ENCODE data around the gene CAMSAP2. TPM values are rescaled to one million over a fixed set of nuclear protein-coding genes. Genes with fewer than 3 reads are reported as not detected.

Gene CAMSAP2
- total RNA-seq, 1 experiment from 2014 or later, result 22.3 TPM

DNA sequence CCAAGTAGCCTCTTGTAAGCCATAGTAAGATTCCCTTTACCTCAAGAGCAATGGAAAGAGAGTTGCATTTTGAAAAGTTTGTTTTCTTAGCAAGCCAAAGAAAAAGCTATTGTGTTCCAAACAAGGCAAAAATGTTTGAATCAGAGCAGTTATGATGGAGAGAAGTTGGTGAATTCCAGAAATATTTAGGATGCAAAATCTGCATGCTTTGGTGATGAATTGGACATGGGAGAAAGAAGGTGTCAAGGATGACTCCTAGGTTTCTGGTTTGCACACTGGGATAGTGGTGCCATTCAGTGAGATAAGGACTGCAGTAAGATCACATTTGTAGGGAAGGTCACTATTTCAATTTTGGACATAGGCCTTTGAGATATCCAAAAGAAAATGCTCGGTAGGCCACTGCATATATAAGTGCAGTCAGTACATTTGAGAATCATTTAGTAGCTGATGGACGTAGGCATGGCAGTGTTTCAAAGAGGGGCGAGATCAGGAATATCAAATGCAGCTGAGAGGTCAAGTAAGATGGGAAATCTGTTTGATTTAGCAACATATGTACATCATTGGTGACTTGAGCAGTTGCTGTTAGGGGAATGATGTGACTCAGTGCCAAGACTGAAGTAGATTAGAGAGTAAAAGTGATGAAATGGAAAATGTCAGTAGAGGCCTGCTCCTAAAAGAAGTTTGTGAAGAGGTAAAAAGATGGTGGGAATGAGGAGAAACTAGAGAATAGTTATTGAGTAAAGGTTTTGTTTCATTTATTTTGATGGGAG is 100.2 kb downstream of the CAMSAP2 start:
- peak; percentile 28 for DNase-seq (ENCODE audit: low read depth)

- no peak for DNase-seq (ENCODE audit: low read depth)
Observed at GRCh38 chr1:200845360-200845759, 106.7 kb downstream of the CAMSAP2 start.

DNA sequence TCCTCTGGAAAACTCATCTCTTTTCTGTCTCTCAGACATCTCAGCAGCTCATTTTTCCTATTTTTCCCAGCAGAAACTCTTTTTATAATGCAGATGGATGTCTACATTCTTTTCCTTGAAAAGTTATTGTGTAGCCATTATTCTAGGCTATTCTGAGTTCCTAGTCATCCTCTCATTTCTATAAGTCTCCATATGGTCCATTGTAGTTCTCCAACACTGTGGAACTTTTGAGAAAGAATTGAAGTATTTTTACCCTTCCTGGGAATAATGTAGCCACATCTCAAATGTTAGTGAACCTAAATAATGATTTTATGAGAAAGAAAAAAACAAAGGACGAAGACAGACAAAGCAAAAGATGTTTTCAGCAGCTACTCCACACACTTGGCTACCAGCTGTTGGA is 107.7 kb downstream of the CAMSAP2 start:
- DNase-seq (ENCODE audit: low read depth), result no peak

DNA sequence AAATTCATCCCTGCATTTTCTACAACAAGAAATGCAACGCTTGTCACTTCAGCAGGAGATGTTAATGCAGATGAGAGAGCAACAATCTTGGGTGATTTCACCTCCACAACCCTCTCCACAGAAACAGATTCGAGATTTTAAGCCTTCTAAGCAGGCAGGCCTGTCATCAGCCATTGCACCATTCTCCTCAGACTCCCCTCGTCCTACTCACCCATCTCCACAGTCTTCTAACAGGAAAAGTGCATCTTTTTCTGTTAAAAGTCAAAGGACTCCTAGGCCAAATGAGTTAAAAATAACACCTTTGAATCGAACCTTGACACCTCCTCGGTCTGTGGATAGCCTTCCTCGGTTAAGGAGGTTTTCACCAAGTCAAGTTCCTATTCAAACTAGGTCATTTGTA is 110.7 kb downstream of the CAMSAP2 start:
- DNase-seq (ENCODE audit: low read depth), result no peak

DNA sequence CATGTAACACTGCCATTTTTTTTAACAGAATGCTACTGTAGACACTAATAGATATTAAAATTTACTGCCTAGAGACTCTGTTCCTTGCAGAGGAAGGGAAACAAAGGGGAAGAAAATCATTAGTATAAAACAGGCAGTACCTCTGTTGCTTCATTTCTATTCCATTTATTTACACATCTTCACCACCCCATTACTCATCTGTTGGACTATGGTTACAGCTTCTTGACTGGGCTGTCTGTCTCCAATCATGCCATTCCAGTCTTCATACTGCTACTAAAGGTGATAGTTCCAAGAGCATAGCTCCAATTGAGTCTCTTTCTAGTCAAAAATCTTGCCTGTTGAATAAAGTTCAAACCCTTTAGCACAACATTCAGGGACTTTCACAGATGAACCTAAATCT is 111.9 kb downstream of the CAMSAP2 start:
- DNase-seq (ENCODE audit: low read depth), result no peak

DNA sequence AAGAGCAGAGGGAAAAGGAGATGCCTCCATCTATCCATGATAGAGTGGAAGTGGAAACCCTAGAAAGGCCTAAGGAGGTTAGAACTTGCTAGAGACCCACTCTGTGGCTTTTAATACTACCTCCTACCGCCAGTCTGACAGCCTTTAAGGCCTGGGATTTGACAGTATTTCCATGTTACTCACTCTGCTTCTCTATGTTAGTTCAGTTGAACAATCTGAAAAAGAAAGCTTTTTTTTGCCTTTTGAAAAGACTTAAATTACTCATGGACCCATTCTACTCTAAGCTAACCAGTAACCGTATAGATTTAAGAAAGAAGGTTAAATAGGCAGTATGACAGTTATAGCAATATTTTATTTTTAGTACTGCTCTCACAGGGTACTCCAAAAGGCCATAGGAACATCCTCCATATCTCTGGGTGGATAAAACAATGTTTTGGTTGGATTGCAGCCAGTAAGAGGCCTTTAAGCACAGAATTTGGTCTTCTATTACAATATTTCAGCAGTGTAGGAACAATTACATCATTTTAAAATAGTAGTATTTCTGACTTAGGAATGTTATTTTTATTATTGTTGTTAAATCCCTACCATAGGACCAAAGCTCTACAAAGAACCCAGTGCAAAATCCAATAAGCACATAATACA is 118.1 kb downstream of the CAMSAP2 start:
- DNase-seq (ENCODE audit: low read depth), result no peak

GRCh38 chr1:200857804-200858203 is 119.1 kb downstream of the CAMSAP2 start:
- DNase-seq (ENCODE audit: low read depth), result no peak

- DNase-seq (ENCODE audit: low read depth), result no peak
Observed at GRCh38 chr1:200861937-200862647, 123.4 kb downstream of the CAMSAP2 start.

DNA sequence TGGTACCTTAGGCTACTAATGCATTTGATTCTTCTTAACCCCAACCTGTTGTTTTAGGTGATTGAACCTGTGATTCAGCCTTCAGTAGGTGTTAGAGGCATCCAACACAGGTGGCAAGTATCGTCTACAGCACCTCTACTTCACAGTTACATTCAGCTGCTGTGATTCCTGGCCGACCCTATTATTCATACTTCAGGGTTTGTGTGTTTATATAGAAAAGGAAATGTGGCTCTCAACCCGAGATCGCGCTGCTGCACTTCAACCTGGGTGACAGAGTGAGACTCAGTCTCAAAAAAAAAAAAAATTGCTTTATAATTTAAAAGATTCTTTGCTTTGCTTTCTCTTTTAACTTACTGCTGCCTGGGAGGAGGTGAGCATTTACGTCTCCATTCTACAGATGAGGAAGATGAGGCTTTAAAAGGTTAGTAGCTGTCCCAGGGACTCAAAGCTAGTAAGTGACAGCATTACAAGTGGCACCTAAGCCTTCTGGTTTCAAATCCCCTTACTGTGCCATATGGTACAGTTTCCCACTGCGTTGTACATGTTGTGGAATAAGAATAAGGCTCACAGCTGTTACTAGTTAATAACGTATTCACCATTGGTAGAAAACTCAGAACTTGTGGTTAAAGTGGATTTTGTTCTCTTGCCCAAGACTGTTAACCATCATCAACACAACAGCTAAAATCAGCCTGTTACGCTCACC is 124.2 kb downstream of the CAMSAP2 start:
- no peak for DNase-seq (ENCODE audit: low read depth)

DNA sequence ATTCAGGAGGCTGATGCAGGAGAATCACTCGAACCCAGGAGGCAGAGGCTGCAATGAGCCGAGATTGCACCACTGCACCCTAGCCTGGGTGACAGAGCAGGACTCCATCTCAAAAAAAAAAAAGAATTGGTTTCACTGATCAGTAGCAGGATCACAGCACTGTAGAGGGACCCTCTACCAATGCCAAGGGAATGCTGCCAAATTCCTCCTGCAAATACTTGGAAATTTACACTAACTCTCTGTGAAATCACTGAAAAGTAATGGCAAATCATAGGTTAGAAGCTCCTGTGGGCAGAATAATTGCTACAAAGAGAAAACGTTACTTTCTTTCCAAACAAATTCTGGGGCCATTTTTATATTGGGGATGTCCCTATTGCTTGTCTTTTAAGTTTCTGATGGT is 127.4 kb downstream of the CAMSAP2 start:
- DNase-seq (ENCODE audit: low read depth), result no peak

- DNase-seq (ENCODE audit: low read depth), result peak; percentile 55
Observed at GRCh38 chr1:200866521-200866920, 127.8 kb downstream of the CAMSAP2 start.

GRCh38 chr1:200867018-200867811 is 128.5 kb downstream of the CAMSAP2 start:
- DNase-seq (ENCODE audit: low read depth), result peak; percentile 51

DNA sequence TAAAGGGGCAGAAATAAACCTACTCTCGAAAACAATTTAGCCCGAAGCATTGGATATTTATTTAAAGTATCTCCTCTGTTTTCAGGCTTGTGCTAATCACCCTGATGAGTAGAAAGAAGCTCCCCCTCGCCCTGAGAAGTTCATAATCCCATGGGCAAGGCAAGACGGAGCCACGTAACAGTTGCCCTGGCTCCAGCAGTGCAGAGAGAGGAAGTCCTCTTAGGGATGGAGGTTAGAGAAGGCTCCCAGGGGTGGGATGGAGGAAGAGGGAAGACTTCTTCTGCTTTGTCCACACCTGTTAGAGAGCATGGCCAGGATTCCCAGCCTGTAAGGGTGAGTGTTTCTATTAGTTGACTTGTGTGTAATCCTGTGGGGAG is 130.7 kb downstream of the CAMSAP2 start:
- DNase-seq (ENCODE audit: low read depth), result no peak

GRCh38 chr1:200869753-200870391 is 131.2 kb downstream of the CAMSAP2 start:
- peak; percentile 35 for DNase-seq (ENCODE audit: low read depth)

DNA sequence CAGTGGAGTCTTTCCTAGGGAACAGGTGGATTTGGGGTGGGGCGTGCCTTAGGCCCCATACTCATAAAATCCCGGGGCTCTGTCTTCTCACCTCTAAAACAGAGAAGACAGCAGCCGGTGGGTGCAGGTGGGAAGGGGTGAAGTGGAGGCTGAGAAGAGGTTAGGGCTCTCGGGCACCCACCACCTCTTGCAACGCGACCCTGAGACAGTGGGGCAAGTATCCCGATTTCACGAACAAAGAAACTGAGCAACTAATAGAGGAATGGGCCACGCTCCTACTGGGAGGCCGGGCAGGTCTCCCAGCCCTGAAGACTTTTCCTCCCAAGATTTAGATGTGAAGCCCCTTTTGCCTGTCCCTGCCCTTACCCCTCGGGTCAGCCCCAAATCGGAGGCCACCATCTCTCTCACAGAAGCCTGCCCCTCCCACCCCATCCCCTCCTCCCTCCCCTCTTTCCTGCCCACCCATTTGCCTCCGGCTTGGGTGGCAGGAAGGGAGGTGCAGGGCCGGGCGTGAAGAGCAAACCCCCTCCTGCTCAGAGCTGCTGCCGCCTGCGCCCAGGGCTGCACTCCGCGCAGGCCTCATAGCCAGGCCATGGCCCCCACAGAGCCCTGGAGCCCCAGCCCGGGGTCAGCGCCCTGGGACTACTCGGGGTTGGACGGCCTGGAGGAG is 133.9 kb downstream of the CAMSAP2 start, which contains the start of gene GPR25:
Gene GPR25, plus strand, starts transcription at position 536 of the 670 bp plus-strand sequence. Its CDS starts 57 bp downstream, at position 593.
- no peak for DNase-seq (ENCODE audit: low read depth)

- DNase-seq (ENCODE audit: low read depth), result no peak
Observed at GRCh38 chr1:200873116-200873670, 134.5 kb downstream of the CAMSAP2 start.

DNA sequence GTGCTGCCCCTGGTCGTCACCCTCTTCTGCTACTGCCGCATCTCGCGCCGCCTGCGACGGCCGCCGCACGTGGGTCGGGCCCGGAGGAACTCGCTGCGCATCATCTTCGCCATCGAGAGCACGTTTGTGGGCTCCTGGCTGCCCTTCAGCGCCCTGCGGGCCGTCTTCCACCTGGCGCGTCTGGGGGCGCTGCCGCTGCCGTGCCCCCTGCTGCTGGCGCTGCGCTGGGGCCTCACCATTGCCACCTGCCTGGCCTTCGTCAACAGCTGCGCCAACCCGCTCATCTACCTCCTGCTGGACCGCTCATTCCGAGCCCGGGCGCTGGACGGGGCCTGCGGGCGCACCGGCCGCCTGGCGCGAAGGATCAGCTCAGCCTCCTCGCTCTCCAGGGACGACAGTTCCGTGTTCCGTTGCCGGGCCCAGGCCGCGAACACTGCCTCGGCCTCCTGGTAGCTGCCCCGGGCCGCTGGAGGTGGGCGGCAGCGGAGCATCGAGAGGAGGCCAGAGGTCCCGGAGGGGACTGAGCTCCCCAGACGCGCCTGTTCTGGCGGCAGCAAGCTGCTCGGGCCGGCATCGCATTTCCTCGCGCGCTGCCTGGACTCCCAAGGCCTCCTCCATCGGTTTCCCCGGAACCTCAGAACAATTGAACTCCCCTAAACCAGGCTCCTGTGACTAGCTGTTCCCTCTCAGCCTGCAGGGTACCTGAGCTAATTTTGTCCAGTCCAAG is 135.1 kb downstream of the CAMSAP2 start:
- DNase-seq (ENCODE audit: low read depth), result no peak

DNA sequence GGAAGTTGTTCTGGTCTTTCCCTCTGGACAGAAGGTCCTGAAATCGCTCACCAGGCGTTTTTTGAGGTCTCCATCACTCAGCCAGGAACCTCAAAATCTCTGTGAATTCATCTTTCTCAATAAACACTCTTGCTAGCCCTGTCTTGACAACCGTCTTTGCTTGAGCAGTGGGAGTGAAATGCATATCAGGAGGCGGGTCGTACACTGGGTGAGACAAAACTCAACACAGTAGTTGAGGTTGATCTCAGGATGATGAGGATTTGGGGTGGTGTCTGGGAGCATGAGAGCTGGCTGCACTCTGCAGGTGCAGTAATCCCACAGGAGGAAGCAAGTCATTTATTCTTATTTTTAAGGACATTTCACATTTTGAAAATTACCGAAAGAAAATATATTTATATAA is 136.0 kb downstream of the CAMSAP2 start:
- DNase-seq (ENCODE audit: low read depth), result no peak

- no peak for DNase-seq (ENCODE audit: low read depth)
Observed at GRCh38 chr1:200875416-200875815, 136.7 kb downstream of the CAMSAP2 start.

All from RPMI7951 (cell line).